ENCODE data around the gene PTPRC.

Gene PTPRC

DNA sequence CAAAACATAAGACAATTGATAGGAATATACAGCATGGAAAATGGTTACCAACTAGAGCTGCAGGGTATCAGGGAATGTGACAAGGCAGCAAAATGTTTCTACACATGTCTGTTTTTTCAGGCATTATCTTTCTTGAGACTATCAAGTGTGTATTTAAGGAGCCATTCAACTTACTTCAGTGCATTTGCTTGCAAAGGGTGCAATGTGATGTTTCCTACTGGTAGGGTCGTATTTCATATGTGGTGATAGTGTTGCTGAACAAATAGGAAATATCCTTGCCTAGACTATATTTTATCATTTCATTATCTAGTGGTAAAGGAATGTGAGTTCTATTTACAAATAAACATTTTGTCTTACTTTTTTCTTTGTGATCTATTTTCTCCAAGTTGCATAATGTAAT, 42.4 kb downstream of the PTPRC start:
- no peak for DNase-seq (ENCODE audit: low read depth)
- no peak overlapping the region; the same call in none of the 2 replicates for H3K4me3 ChIP-seq (ENCODE audit: low read depth, low read length)
- TF ChIP-seq, protein P1, sequence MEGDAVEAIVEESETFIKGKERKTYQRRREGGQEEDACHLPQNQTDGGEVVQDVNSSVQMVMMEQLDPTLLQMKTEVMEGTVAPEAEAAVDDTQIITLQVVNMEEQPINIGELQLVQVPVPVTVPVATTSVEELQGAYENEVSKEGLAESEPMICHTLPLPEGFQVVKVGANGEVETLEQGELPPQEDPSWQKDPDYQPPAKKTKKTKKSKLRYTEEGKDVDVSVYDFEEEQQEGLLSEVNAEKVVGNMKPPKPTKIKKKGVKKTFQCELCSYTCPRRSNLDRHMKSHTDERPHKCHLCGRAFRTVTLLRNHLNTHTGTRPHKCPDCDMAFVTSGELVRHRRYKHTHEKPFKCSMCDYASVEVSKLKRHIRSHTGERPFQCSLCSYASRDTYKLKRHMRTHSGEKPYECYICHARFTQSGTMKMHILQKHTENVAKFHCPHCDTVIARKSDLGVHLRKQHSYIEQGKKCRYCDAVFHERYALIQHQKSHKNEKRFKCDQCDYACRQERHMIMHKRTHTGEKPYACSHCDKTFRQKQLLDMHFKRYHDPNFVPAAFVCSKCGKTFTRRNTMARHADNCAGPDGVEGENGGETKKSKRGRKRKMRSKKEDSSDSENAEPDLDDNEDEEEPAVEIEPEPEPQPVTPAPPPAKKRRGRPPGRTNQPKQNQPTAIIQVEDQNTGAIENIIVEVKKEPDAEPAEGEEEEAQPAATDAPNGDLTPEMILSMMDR (IDR thresholded peaks at IDR 0.05; ENCODE audit: insufficient read depth, low read depth, low read length, missing control alignments) = no peak

DNA sequence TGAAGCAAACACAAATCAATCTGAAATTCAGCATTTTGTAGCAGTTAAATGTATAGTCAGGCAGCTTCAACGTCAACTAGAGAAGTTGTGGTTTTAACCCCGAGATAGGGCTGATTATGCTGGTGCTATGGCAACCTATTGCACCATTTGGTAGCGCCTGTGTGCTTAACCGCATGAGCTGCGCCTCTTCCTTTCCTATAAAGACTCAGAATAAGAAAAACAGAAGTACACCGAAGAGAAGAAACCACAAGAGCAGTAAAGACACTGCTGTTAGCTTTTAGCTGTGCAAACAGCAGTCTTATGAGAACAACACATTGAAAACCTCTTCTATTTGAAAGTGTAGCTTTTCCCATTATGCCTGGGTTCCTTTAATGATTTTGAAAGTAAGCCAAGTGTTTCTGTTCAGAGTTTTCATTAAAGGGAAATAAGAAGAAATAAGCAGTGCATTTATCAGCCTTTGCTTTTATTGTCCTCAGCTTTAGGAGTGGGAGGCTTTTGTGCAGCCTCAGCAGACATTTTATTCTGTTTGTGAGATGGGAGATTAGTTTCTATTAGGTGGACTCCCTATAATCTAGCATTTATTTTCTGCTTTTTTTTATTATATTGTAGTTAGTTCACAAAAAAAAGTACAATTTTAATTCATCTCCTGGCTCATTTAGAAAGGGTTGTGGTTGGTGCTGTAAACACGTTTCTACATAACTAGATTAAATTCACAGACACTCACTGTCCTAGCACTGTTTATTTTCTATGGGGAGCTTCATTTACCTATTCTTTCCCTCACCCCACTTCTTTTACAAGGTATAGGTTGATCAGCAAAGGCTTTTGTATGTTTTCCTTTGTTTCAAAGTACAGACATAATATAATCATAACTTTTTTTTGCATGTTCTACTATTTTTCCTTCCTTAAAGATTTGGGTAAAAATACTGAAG, 43.3 kb downstream of the PTPRC start:
- TF ChIP-seq, protein P1 (IDR thresholded peaks at IDR 0.05; ENCODE audit: insufficient read depth, low read depth, low read length, missing control alignments) = no peak
- peak; percentile 97 for DNase-seq (ENCODE audit: low read depth)
- H3K4me3 ChIP-seq (ENCODE audit: low read depth, low read length) = peak overlapping the region; percentile 42

DNA sequence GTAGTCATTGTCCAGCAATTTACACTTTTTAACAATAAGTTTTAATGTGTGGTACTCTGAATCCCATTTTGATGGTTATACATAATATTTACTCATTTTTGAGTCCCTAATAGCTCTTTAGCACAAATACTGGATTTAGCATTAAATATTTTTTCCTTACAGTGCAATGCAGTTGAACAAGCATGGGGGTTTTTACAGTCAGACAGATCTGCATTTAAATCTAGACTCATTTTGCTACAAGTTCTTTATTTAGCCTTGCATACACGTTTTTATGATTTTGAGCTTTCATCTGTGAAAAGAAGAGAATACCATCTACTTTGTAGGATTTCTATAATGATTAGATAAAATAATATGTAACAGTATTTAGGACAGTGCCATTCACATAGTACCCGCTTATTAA, 44.0 kb downstream of the PTPRC start:
- no peak for DNase-seq (ENCODE audit: low read depth)
- peak overlapping the region; percentile 14 for H3K4me3 ChIP-seq (ENCODE audit: low read depth, low read length)
- TF ChIP-seq, protein P1 (IDR thresholded peaks at IDR 0.05; ENCODE audit: insufficient read depth, low read depth, low read length, missing control alignments) = no peak

DNA sequence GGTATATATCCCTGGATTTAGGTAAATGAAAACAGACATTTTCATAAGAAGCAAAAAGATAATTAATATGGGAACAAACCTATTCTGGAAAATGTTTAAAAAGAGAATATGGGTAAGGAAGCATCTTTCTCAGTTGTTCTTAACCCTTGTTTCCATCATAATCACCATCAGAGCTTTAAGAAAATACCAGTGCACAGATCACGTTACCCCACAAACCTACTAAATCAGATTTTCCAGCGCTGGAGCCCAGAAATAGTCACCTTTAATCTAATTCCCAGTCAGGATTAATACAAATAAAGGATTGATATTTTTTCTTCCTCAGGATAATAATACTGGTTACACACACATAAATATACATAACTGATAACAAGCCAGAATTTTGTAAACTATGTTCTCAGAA, 44.6 kb downstream of the PTPRC start:
- H3K4me3 ChIP-seq (ENCODE audit: low read depth, low read length) = no peak overlapping the region
- no peak for DNase-seq (ENCODE audit: low read depth)
- TF ChIP-seq, protein P1 (IDR thresholded peaks at IDR 0.05; ENCODE audit: insufficient read depth, low read depth, low read length, missing control alignments) = no peak

DNA sequence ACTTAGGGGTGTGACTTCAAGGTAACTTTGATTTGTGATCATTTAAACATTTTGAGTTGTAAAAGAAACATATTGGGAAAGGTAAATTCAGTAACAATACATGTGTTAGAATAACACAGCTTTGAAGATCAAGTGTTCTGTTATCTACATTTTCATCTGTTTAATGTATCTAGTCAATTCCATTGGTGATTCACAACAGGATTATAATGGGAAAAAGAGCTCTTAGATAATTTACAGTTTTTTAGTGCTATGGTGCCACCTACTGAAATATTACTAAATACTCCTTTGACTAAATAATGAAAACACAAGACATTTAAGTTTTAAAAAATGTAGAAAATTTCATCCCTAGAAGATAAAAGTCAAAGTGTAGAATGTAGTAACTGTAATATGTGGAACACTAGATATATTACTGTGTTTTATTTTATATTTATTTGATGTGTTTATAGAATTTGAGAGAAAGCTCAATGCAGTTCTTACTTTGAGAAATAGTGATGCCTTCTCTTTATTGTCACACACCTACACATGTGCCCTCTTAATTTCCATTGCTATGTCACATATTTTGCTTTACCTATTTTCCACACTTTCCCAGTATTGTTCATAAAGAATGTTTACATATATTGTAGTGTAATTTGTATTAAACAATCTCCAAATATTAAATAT, 47.4 kb downstream of the PTPRC start:
- H3K4me3 ChIP-seq (ENCODE audit: low read depth, low read length) = no peak overlapping the region
- TF ChIP-seq, protein P1 (IDR thresholded peaks at IDR 0.05; ENCODE audit: insufficient read depth, low read depth, low read length, missing control alignments) = peak; percentile 9
- peak; percentile 25 for DNase-seq (ENCODE audit: low read depth)

DNA sequence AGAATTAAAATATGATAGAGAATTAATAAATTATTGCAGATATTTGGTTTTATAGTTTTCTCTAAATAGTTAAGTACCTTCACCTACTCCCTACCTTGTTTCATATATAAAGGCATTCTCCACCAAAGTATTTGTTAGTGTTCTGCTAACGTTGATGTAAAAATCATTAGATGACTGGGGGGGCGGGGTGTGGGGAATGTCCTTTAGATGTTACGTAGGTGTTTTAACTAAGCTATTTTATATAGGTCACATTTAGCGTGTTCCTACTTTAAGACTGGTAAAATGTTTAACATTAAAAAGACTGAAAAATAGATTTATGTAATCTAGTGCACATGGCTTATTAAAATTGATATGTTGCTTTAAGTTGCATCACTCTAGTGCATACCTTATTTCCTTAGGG, 48.6 kb downstream of the PTPRC start:
- H3K4me3 ChIP-seq (ENCODE audit: low read depth, low read length) = no peak overlapping the region
- DNase-seq (ENCODE audit: low read depth) = no peak
- TF ChIP-seq, protein P1 (IDR thresholded peaks at IDR 0.05; ENCODE audit: insufficient read depth, low read depth, low read length, missing control alignments) = no peak
